GM18517 (cell line): ENCODE measurements around the gene ELOB.

Experiments used
- ATAC-seq: cut with Tn5 transposase; IDR thresholded peaks from one replicate; pipeline ENCODE4 v1.9.1; 2021; ENCODE audit warnings: mild to moderate bottlenecking, moderate library complexity; ENCODE audit not compliant: unreplicated experiment

The ELOB gene

GRCh38 chr16:2784358-2785100 lies 7.4 kb upstream of the ELOB start:
- no peak for ATAC-seq

- ATAC-seq: no peak
Observed at GRCh38 chr16:2783581-2784357, 6.7 kb upstream of the ELOB start.

GRCh38 chr16:2782583-2783351 lies 5.7 kb upstream of the ELOB start:
- no peak for ATAC-seq

GRCh38 chr16:2779978-2780898 lies 3.2 kb upstream of the ELOB start:
- no peak for ATAC-seq

- no peak for ATAC-seq
Observed at GRCh38 chr16:2779151-2779920, 2.3 kb upstream of the ELOB start.

GRCh38 chr16:2778630-2778958 lies 1.5 kb upstream of the ELOB start:
- no peak for ATAC-seq

GRCh38 chr16:2777903-2778629 lies 986 bp upstream of the ELOB start:
- no peak for ATAC-seq

- ATAC-seq: peak; percentile 24
Observed at GRCh38 chr16:2776500-2777139, 460 bp downstream of the ELOB start.

- ATAC-seq: no peak
Observed at GRCh38 chr16:2775765-2776499, 1.1 kb downstream of the ELOB start.

- no peak for ATAC-seq
Observed at GRCh38 chr16:2775131-2775716, 1.9 kb downstream of the ELOB start.

- ATAC-seq: no peak
Observed at GRCh38 chr16:2774161-2774891, 2.8 kb downstream of the ELOB start.

GRCh38 chr16:2773188-2773968 lies 3.7 kb downstream of the ELOB start:
- no peak for ATAC-seq

- ATAC-seq: no peak
Observed at GRCh38 chr16:2771496-2772402, 5.3 kb downstream of the ELOB start.

- no peak for ATAC-seq
Observed at GRCh38 chr16:2770057-2770951, 6.8 kb downstream of the ELOB start.
